ENCODE measurements around the gene WNT9A. TPM values are rescaled to one million over a fixed set of nuclear protein-coding genes. Genes with fewer than 3 reads are reported as not detected.

WNT9A gene
- polyA plus RNA-seq, 1 experiment, result 0.91 TPM

DNA sequence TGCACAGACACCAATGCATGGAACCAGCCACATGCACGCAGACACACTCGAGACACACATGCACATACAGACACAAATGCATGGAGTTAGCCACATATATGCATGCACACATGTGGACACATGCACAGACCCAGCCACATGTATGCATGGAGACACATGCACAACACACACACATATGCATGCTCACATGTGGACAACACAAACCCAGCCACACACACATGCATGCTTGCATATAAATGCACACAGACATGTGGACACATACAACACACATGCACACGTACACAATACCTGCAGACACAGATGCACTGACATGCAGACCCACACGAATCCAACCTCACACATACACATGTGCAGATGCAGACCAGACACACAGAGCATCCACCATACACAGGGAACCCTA lies 31.1 kb downstream of the WNT9A start:
- ChIA-PET POLR2A (no interaction called here), CTCF (no interaction called here)
- Histone ChIP-seq H3K4me3 (ENCODE audit: low read depth, low read length) (no peak overlapping the region), H3K9me3 (ENCODE audit: control insufficient read depth, insufficient read depth, low read length) (no peaks in the 10 kb centered on the region; the same call in 1 of the 2 replicates), H3K27me3 (ENCODE audit: control insufficient read depth, insufficient read depth, low read length) (peaks cover 8% of the 10 kb centered on the region), H3K27ac (ENCODE audit: low read depth, low read length) (no peak overlapping the region)
- DNase-seq (ENCODE audit: low read depth, low spot score), result no peak
- TF ChIP-seq, protein P1, sequence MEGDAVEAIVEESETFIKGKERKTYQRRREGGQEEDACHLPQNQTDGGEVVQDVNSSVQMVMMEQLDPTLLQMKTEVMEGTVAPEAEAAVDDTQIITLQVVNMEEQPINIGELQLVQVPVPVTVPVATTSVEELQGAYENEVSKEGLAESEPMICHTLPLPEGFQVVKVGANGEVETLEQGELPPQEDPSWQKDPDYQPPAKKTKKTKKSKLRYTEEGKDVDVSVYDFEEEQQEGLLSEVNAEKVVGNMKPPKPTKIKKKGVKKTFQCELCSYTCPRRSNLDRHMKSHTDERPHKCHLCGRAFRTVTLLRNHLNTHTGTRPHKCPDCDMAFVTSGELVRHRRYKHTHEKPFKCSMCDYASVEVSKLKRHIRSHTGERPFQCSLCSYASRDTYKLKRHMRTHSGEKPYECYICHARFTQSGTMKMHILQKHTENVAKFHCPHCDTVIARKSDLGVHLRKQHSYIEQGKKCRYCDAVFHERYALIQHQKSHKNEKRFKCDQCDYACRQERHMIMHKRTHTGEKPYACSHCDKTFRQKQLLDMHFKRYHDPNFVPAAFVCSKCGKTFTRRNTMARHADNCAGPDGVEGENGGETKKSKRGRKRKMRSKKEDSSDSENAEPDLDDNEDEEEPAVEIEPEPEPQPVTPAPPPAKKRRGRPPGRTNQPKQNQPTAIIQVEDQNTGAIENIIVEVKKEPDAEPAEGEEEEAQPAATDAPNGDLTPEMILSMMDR (IDR thresholded peaks at IDR 0.05; ENCODE audit: low read depth, low read length), result no peak

DNA sequence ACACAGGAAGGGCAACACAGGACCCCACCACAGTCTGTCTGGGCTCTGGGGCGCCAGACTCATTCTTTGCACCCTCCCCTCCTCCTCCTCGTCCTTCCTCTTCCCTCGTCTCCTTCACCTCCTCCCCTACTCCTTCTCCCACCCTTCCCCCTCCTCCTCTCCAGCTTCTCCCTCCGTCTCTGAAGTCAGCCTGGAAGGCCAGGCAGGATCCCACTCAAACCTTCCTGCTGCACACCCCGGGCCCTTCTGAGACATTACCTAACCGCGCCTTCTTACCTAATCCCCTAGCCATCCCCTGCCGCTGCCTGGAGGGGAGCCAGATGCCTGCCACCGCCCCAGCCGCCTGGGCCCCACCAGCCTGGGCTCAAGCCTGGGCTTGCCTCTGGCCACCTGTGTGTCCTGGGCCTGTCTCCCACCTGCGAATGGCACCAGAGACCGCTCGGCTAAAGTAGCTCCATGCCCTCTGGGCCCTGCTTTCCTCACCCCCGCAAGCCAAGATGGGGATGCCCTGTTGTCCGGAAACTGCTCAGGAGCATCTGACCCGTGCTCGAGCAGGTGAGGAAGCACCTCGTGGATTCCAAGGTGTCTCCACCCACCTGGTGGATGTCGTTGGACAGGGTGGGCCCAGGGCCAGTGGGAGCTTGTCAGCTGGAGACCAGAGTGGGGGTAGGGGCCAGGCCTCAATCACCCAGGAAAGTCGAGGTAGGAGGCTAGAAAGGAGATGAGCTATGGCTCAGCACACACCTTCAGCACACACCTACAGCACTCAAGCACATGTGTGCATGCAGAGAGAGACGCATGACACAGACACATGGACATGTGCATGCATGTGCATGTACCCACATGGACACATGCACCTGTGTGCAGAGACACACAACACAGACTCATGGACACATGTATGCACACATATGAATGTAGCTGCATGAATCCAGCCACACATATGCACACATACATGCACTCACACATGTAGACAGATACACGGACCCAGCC lies 31.9 kb downstream of the WNT9A start:
- ChIA-PET CTCF (no interaction called here), POLR2A (no interaction called here)
- no peak for DNase-seq (ENCODE audit: low read depth, low spot score)
- TF ChIP-seq, protein P1 (IDR thresholded peaks at IDR 0.05; ENCODE audit: low read depth, low read length), result no peak
- peaks cover 8% of the 10 kb centered on the region for H3K27me3 ChIP-seq (ENCODE audit: control insufficient read depth, insufficient read depth, low read length)
- no peak overlapping the region for H3K27ac ChIP-seq (ENCODE audit: low read depth, low read length)
- no peaks in the 10 kb centered on the region; the same call in 1 of the 2 replicates for H3K9me3 ChIP-seq (ENCODE audit: control insufficient read depth, insufficient read depth, low read length)
- H3K4me3 ChIP-seq (ENCODE audit: low read depth, low read length), result no peak overlapping the region

DNA sequence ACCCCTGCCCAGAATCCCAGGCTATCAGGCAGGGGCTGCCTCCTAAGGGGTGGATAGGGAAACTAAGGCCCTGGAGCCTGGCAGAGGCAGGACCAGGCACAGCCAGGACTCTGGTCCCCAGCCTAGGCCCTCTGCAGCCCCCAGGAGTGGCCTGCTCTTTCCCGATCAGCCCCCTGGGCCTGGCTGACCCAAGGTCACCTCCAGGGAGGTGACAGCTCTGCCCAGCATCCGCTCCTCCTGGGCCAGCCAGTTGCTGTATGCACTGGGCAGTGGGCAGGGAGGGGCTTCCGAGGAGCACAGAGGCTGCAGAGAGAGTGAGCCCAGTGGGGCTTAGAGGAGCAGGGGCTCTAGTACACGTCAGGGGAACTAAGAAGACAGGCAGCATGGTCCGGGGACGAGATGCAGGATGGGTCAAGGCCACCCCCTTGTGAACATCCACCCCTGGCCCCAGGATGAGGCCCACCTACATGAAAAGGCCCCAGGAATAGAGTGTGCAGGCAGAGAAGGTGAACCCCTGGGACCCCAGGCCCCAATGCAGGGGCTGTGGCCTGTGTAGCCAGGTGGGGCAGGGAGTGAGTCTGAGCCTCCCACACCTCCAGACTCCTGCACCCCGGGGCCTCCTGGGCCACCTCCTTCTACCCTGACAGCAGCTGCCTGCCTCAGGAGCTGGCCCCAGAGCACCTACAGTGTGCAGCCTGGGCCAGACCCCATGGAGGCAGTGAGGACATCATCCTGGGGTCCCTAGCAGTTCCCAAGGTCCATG lies 32.8 kb downstream of the WNT9A start:
- ChIA-PET CTCF (no interaction called here), POLR2A (no interaction called here)
- H3K27me3 ChIP-seq (ENCODE audit: control insufficient read depth, insufficient read depth, low read length), result peaks cover 13% of the 10 kb centered on the region
- DNase-seq (ENCODE audit: low read depth, low spot score), result no peak
- no peaks in the 10 kb centered on the region; the same call in 1 of the 2 replicates for H3K9me3 ChIP-seq (ENCODE audit: control insufficient read depth, insufficient read depth, low read length)
- H3K4me3 ChIP-seq (ENCODE audit: low read depth, low read length), result no peak overlapping the region
- no peak overlapping the region for H3K27ac ChIP-seq (ENCODE audit: low read depth, low read length)
- TF ChIP-seq, protein P1 (IDR thresholded peaks at IDR 0.05; ENCODE audit: low read depth, low read length), result no peak

DNA sequence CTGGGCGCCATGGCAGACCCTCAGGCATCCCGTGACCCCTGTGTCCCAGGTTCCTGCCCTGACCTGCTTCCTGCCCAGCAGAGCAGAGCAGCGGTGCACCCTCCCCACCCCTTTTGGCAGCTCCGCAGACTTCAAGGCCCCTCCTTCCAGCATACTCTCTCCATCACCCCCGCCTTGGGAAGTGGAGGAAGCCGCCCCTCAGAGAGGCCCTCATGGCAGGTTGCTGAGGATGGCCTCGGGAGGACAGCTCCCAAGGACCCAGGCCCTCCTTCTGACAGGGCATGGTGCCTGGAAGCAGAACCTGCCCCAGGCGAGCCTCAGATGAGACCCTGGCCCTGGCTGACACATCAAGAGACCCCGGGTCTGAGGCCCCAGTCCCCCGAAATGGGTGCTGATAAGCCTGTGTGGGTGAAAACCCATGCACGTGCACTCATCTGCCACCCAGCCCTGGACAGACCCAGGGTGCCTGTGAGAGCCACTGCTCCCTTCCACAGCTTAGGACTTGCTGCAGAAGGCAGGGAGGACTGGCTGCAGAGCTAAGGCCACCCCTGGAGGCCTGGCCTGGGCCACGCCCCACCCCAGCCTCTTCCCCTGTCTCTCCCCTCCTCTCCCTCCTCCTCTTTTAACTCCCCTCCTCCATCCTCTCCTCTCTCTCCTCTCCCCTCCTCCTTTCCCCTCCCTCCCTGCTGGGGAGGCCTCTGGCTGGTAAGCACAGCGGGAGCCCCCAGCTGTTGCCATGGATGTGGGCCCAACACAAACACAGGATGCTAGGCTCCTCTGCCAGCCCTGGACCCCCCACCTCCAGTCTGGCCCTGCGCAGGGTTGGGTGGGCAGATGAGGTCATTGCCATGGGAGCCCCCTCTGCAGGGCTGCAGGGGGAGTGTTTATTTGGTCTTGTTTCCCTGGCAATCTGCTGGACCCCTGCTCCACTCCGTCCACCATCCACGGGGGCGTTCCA lies 33.7 kb downstream of the WNT9A start:
- POLR2A ChIA-PET, result no interaction called here
- CTCF ChIA-PET, result no interaction called here

More for the DNA sequence above, 33.7 kb downstream of the WNT9A start:
- no peak overlapping the region for H3K4me3 ChIP-seq (ENCODE audit: low read depth, low read length)
- peaks cover 13% of the 10 kb centered on the region for H3K27me3 ChIP-seq (ENCODE audit: control insufficient read depth, insufficient read depth, low read length)
- DNase-seq (ENCODE audit: low read depth, low spot score), result no peak
- H3K27ac ChIP-seq (ENCODE audit: low read depth, low read length), result no peak overlapping the region
- TF ChIP-seq, protein P1 (IDR thresholded peaks at IDR 0.05; ENCODE audit: low read depth, low read length), result no peak
- H3K9me3 ChIP-seq (ENCODE audit: control insufficient read depth, insufficient read depth, low read length), result no peaks in the 10 kb centered on the region; the same call in 1 of the 2 replicates

Data from AG04450 (cell line).